GM21390 (cell line): ENCODE measurements around the gene CD83.
"Not testable (repeated sequence)": the region's sequence is repeated elsewhere in the genome, so short reads cannot be mapped to it uniquely, and the experiment has no call there.

Experiments
- ATAC-seq: cut with Tn5 transposase; IDR thresholded peaks from one replicate; pipeline ENCODE4 v1.9.1; 2021; ENCODE audit not compliant: unreplicated experiment

CD83 gene

DNA sequence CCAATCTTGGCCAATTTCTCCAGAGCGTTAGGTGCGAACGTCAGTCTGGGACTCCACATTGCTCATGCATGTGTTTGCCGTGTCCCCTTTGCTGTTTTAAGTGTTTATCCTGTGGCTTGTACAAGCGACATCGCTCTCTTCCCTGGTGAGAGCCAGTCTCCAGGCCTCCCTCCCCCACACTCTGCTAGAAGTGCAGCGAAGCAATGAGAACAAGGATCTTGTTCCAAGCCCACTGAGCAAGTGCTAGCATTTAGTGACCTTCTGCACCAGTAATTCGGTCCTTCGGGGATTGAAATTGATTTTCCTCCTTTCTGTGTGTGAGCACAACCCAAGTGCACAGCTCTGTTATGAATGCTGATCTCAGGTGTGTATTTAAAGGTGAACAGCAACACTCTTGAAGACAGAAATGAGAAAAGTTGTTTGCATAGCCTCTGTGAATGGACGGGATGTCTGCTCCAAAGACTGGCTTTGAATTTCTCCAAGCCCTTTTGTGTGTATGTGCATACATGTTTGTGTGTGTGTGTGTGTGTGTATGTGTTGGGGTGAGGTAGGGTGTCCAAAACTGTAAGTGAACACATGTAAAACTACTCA is 29.0 kb downstream of the CD83 start:
- no peak for ATAC-seq

- ATAC-seq = no peak
These were observed 30.3 kb downstream of the CD83 start for GRCh38 chr6:14147891-14148290.

DNA sequence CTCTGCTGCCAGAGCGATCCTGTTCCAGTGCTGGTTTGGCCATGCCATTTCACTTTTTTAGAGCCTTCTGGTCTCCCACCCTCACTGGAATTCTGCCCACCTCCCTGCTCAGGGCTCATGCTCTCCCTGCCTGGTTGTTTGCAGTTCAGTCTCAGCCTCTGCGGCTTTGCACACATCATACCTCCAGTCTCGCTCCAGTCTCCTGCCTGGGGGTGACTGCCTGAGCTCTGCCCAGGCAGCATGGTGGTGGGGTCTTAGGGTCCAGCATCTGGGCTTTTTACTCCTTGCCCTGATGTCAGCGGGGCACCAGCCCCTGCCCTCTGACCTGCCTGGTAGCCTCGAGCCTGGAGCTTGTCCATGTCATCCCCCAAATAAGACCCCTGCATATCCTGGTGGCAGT is 30.9 kb downstream of the CD83 start:
- ATAC-seq = no peak

DNA sequence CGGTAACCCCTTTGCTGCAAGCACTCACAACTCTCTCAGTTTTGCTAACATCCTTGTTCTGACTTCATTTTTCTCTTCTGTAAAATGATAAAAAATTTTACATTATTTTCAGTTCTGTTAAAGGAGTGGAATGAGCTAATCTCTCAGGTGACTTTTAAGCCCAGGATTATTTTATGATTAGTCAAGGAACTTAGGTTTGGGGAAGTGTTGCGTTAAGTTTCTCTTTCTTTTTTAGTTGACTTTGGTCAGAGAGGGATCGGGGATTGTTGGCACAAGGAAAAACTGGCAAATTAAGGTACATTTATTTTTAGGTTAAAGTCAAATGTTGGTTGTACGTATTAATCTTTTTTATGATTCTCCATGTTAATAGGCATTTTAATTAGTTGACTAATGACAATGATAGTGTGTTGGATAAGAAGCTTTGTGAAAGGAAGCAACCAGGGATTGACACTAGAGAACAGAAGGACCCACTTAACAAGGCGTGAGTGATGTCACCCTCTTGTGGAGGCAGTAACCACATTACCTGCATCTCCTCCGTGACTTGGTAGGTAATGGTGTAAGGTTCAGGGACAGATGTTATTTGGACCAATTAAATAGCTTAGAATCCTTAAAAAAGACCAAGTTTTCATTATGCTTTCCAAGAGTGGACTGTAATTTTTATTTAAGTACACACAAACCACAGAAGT is 31.6 kb downstream of the CD83 start:
- ATAC-seq = no peak

DNA sequence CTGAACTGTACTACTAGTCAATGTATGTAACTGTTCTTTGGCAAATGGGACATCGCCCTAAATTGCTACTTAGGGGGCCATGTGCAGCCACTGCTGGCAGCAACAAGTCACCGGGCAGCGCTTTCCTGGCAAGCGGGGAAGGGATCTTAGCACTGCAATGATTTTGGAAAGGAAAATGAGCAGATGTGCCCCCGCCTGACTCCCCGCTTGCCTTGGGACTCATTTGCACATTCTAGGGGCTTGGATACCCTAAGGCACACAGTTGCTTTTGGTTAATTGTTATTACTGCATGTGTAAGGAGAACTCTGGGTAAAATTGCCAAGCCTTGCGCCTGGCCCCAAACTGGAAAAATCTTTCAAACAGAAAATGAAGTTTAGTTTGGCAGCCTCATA is 32.2 kb downstream of the CD83 start:
- ATAC-seq = no peak

- not testable (repeated sequence) for ATAC-seq
These were observed 33.7 kb downstream of the CD83 start for GRCh38 chr6:14151300-14151699.

- no peak for ATAC-seq
These were observed 34.2 kb downstream of the CD83 start for GRCh38 chr6:14151773-14152172.

GRCh38 chr6:14153228-14153627 is 35.7 kb downstream of the CD83 start:
- no peak for ATAC-seq

- ATAC-seq = no peak
These were observed 41.5 kb downstream of the CD83 start for GRCh38 chr6:14159090-14159489.

- ATAC-seq = no peak
These were observed 45.3 kb downstream of the CD83 start for GRCh38 chr6:14162826-14163225.

DNA sequence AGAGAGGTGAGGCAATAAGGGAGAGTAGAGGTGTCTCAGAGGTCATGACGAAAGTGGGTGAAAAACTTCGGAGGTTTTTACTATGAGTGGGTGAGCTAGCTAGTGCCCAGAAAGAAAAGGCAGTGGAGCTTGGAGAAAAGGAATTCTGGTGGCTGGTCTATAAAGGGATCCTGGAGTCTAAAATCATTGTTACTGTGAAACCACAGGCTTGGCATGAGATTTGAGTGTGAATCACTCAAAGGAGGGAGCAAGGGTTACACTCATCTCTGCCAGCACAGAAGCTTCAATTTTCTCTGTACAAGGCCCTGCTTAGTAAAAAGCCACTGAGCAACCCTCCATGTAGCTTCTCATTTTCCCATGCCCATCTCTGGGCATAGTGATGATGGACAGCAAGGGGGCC is 47.5 kb downstream of the CD83 start:
- no peak for ATAC-seq

DNA sequence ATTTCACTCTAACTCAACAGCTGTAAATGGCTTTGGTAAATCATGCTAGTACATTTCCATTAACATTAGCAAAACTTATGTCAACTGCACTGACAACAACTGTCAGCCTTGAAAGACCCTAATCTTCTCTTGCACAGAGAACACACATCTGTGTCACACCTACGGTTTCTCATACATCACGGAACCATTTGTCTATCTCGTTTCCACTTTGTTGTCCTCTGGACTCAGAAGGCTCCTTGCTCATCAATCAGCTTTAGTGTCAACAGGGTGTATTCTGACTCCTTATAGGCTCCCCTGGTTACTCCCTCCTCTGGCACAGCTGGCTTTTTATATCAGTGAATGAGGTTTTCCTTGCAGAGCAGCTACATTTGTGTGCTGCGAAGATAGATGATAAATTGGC is 49.3 kb downstream of the CD83 start:
- ATAC-seq = no peak

GRCh38 chr6:14170128-14170527 is 52.6 kb downstream of the CD83 start:
- ATAC-seq = no peak

GRCh38 chr6:14172562-14172961 is 55.0 kb downstream of the CD83 start:
- no peak for ATAC-seq

DNA sequence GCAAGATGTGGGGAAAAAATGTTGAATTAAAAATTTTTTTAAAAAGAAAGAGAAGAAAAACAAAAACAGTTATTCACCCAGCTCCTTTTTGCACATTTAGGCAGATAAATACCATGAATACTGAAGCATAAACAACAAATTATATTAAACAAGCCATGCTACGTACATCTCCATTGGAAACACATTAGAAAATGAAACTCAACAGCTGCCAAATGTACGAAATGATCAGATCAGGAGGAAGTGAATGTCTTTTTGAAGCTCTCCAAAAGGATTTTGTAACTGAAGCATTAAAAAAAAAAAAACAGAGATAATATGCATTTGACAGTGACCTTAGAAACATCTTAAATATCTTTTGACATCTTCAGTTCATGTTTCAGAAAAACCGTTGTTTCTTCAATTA is 56.7 kb downstream of the CD83 start:
- ATAC-seq = no peak

DNA sequence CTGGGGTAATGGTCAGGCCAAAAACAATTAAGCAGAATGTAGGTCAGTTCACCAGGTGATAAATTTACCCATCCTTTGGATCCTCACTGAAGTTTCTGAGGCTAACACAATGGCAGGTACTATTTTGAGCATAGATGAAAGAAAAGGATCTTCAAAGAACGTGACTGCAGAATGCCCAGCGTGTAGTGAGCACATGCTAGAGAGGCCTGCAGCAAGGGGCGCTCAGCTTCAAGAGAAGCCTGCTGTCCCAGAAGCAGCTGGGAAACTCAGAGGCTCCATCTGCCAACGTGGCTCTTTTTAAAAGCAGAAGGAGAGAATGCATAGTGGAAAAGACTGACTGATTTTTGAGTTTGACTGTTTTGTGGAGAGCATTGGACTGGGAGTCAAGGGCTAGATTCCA is 57.4 kb downstream of the CD83 start:
- no peak for ATAC-seq

DNA sequence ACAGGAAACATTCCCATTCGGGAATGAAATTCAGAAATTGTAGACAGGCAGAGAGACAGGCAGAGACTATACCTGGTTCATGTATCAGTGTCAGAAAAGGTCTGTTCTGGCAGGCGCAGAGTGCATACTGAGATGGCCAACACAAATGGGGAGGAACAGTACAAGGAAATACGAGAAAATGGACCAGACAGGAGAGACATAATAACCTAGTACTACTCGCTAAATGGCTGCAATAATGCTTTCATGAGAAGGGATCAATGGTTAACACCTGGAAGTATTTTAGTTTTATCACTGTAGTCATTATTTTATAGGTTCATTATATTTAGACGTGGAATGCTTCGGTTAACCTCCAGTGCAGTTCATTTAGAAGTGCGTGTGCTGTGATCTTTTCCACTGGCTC is 58.9 kb downstream of the CD83 start:
- ATAC-seq = no peak

GRCh38 chr6:14177413-14178082 is 60.0 kb downstream of the CD83 start:
- no peak for ATAC-seq

- no peak for ATAC-seq
These were observed 60.5 kb downstream of the CD83 start for GRCh38 chr6:14178083-14178445.

- no peak for ATAC-seq
These were observed 63.0 kb downstream of the CD83 start for GRCh38 chr6:14180609-14181008.

DNA sequence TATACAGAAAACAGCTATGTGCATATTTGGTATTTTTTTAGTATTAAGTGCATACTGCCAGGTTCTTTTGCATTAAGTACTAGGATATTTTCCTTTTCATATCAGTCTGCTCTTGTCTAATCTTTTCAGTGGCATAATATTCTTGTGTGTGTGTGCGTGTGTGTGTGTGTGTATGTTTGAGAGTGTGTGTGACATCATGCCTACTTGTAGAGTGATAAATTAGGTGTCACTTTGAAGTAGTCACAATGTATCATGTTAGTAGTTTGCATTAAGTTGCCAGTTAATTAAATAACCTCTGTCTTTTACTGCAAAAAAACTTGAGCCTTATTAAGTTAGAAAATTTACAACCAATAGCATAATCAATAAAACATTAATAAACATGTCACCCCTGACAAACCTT is 65.3 kb downstream of the CD83 start:
- ATAC-seq = no peak
